COLO668 (cell line): ENCODE results near the gene BDH1.
"Not testable (repeated sequence)": the region's sequence is repeated elsewhere in the genome, so short reads cannot be mapped to it uniquely, and the experiment has no call there.

Experiments used
- DNase-seq: peaks from one replicate; lab custom pipeline; 2025; ENCODE audit not compliant: unreplicated experiment; lab: John Stamatoyannopoulos, UW

The BDH1 gene, protein sequence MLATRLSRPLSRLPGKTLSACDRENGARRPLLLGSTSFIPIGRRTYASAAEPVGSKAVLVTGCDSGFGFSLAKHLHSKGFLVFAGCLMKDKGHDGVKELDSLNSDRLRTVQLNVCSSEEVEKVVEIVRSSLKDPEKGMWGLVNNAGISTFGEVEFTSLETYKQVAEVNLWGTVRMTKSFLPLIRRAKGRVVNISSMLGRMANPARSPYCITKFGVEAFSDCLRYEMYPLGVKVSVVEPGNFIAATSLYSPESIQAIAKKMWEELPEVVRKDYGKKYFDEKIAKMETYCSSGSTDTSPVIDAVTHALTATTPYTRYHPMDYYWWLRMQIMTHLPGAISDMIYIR

GRCh38 chr3:197555281-197556261 lies at the start of gene BDH1:
Gene BDH1, minus strand, starts transcription at chr3:197555968. Its CDS starts 9,525 bp downstream, at chr3:197546443.
- DNase-seq, result peak; percentile 73

DNA sequence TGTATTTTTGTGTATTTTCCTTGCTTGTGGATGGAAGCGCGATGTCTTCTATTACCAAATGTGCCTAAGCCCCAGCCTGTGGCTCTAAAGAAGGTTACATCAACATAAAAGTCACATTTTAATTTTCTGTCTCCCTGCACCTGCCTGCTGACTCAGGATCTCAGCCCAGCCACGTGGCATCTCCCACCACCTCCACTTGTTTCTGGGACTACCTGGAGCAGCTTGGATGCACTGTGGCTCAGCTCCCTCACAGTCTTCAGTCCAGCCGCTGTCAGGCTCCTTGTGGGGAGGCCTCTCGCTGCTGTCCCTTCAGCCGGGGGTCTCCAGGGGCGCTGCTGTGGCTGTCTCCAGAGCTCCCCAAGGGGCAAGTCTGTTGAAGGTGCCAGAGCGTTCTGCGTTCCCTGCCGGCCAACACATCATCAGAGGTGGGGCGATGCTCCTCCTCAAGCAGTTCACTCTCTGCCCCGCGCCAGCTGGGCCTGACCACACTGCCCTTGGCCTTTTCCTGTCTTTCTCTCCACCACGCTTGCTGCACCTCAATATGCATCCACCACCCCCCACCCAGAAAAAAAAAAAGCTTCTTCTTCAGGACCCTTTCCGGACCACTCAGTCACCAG lies 47.7 kb upstream of the BDH1 start:
- no peak for DNase-seq

DNA sequence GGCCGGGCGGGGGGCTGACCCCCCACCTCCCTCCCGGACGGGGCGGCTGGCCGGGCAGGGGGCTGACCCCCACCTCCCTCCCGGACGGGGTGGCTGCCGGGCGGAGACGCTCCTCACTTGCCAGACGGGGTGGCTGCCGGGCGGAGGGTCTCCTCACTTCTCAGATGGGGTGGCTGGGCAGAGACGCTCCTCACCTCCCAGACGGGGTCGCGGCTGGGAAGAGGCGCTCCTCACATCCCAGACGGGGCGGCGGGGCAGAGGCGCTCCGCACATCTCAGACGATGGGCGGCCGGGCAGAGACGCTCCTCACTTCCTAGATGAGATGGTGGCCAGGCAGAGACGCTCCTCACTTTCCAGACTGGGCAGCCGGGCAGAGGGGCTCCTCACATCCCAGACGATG lies 46.6 kb upstream of the BDH1 start:
- DNase-seq, result not testable (repeated sequence)

- DNase-seq, result not testable (repeated sequence)
Observed at GRCh38 chr3:197601566-197601840, 45.7 kb upstream of the BDH1 start.

GRCh38 chr3:197600796-197601565 lies 45.2 kb upstream of the BDH1 start:
- no peak for DNase-seq

GRCh38 chr3:197599089-197599765 lies 43.5 kb upstream of the BDH1 start:
- no peak for DNase-seq

- DNase-seq, result no peak
Observed at GRCh38 chr3:197598404-197598980, 42.7 kb upstream of the BDH1 start.

GRCh38 chr3:197597335-197597734 lies 41.6 kb upstream of the BDH1 start:
- DNase-seq, result no peak

DNA sequence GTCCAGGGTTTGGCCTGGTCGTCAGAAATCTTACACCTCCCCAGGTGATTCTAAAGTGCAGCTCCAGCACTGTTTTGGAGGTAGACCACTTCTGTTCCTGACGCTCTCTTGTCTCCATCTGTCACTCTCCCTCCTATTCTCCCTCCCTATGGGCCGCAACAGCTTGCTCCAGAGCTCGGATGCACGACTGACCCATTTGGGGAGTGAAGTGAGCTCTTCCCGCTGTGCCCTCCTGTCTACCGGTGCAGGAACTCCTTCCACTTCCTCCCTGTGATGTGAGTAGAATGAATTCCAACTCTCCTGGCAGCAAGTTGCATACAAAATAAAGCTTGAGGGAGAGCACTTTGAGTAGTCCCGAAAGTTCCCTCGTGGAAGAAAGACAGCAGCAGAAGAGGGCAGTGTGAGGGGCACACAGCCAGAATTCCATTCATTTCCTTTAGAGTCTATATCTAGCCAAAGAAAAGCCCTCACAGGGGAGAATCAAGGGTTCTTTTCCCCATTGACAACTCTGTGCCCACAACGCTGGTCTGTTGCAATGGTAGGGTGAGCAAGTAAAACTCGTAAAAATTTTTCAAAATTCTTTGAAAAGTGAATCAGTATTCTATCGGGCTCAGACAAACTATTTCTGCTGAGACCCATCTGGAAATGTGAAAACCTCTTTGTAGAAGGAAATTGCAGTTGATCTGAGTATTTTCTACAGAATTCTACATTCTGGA lies 39.9 kb upstream of the BDH1 start:
- no peak for DNase-seq

GRCh38 chr3:197593046-197593380 lies 37.2 kb upstream of the BDH1 start:
- DNase-seq, result no peak

DNA sequence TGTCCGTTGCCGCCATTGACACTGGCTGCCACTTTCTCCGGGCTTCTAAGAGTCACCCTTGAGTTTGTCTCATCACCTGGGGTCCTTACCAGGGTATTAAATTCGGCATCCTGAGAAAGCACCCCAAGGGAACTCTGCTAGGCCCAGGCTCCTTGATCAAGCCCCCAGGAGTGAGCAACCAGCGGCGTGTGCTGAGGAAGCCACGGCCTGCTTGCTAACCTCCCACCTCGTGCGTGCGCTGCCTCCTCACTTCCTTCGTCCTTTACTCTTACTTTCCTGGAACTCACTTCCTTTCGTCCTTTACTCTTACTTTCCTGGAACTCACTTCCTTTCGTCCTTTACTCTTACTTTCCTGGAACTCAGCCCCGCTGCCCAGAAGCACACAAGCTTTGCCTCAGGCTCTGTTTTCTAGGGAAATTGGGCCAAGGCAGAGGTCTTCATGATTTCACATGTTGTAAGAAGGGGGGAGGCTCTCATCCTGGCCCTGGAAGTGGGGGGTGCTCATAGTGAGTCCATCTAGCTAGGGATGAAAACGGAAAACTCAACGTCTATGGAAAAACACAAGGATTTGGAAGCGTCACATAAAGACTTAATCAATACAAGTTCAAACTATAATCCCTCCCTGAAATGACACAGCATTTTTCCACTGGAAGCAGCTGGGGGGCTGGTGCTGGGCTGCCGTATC lies 36.7 kb upstream of the BDH1 start:
- DNase-seq, result no peak

DNA sequence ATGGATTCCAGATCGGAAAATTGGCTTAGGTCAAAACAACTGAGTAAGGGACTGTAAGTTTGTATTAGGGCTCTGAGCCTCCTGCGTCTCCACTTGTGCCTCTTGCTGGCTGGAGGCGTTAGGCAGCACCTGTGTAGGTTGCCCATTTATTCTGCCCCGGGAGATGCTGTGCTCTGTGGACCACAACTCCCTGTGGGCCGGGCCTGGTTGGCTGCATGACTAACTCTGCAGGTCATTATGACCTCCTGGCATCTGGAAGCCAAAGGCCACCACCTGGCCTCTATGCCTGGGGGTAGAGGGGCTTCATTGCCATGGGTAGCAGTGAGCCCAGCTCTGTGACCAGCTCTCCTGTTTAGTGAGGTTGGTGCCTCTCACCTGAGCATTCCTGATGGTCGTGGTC lies 36.0 kb upstream of the BDH1 start:
- DNase-seq, result no peak

GRCh38 chr3:197590313-197590962 lies 34.7 kb upstream of the BDH1 start:
- peak; percentile 51 for DNase-seq

DNA sequence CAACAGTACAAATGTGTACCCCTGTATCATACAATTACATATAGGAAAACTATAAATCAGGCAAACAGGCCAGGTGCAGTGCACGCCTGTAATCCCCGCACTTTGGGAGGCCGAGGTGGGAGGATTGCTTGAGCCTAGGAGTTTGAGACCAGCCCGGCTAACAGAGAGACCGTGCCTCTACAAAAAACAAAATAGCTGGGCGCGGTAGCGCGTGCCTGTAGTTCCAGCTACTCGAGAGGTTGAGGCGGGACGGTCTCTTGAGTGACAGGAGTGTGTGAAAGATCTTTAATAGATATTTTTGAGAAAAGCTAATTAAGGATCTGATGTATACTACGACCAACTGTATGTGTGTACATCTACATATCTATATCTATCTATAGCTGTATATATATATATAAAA lies 33.8 kb upstream of the BDH1 start:
- DNase-seq, result no peak

DNA sequence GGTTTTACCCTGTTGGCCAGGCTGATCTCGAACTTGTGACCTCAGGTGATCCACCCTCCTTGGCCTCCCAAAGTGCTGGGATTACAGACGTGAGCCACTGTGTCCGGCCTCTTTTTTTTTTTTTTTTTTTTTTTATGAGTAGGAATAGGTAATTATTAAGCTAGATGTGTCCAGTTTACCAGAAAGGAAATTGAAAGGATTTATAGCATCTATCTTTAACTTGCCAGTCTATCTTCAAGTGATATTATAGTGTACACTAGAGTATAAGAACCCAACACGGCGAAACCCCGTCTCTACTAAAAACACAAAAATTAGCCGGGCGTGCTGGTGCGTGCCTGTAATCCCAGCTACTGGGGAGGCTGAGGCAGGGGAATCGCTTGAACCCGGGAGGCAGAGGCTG lies 31.0 kb upstream of the BDH1 start:
- DNase-seq, result not testable (repeated sequence)

DNA sequence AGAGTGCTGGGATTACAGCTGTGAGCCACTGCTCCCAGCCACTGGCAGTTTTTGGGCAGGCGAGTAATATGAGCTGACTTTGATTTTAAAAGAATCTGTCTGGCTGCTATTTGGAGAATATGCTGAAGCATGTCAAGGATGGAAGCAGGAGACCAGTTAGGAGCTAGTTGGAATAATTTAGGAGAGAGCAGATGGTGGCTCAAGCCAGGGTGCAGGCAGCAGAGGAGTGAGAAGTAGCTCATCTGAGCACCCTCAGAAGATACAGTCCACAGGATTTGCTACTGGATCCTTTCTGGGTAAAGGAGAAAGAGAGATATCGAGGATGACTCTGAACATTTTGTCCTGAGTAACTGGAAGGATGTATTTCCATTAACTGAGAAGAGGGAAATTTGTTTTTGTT lies 30.4 kb upstream of the BDH1 start:
- DNase-seq, result no peak

- no peak for DNase-seq
Observed at GRCh38 chr3:197584733-197585132, 29.0 kb upstream of the BDH1 start.

DNA sequence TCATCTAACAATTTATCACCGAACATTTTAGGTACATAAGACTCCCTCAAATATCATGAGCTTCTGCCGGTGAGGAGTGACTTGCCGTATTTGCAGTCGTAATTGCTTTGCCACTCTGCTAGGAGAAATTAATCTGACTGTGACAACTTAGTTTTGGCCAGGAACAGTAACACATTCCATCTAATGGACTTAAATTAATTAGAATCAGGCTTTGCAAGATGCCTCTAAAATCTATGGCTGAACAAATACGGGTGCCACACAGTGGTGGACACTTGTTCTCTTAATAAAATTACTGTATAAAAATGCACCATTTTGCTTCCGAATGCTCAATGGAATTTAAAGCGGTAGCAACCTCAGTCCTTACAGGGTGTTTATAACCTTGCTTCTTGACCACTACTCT lies 27.6 kb upstream of the BDH1 start:
- DNase-seq, result no peak
